GM23338 (cell line): ENCODE measurements around the gene MEN1. TPM values are rescaled to one million over a fixed set of nuclear protein-coding genes. Genes with fewer than 3 reads are reported as not detected.

Source experiments
- ATAC-seq: fragments of 200-7000 bp; cut with Tn5 transposase; 3 replicates; pipeline ENCODE4 v1.9.1; 2020
- DNase-seq: peaks from one replicate; pipeline ENCODE4 v3.0.0-alpha.2; 2015; ENCODE audit warnings: low spot score
- H2AFZ ChIP-seq: fragments of 200-600 bp; sonication (generic); 2 replicates; pipeline ENCODE4 v1.8.0; 2016; ENCODE audit warnings: antibody characterized with exemption, mild to moderate bottlenecking, moderate library complexity
- H3F3A ChIP-seq: fragments of 200-600 bp; sonication (generic); replicated peaks from 2 replicates; pipeline ENCODE4 v1.8.0; 2017; ENCODE audit warnings: antibody characterized with exemption, mixed run types, low read depth
- H3K27ac ChIP-seq: fragments of 200-600 bp; sonication (generic); 2 replicates; pipeline ENCODE4 v1.6.1; 2016; ENCODE audit warnings: low read depth
- H3K27me3 ChIP-seq: fragments of 200-600 bp; sonication (generic); 2 replicates; pipeline ENCODE4 v1.8.0; 2016; ENCODE audit warnings: mild to moderate bottlenecking, mixed run types, moderate library complexity; ENCODE audit not compliant: insufficient read depth
- H3K36me3 ChIP-seq: fragments of 200-600 bp; sonication (generic); 2 replicates; pipeline ENCODE4 v1.8.0; 2016; ENCODE audit warnings: mild to moderate bottlenecking; ENCODE audit not compliant: insufficient read depth
- H3K4me1 ChIP-seq: fragments of 200-600 bp; sonication (generic); 2 replicates; pipeline ENCODE4 v1.8.0; 2016; ENCODE audit warnings: mild to moderate bottlenecking, moderate library complexity; ENCODE audit not compliant: insufficient read depth
- H3K4me2 ChIP-seq: fragments of 200-600 bp; sonication (generic); 2 replicates; pipeline ENCODE4 v1.7.1; 2017; ENCODE audit warnings: mixed run types
- H3K4me3 ChIP-seq: fragments of 200-600 bp; sonication (generic); 2 replicates; pipeline ENCODE4 v1.6.1; 2016; ENCODE audit warnings: mixed run types
- H3K79me2 ChIP-seq: fragments of 200-600 bp; sonication (generic); replicated peaks from 2 replicates; pipeline ENCODE4 v1.8.0; 2017; ENCODE audit warnings: mild to moderate bottlenecking; ENCODE audit not compliant: insufficient read depth
- H3K9me2 ChIP-seq: fragments of 200-600 bp; sonication (generic); 2 replicates; pipeline ENCODE4 v1.8.0; 2017; ENCODE audit not compliant: insufficient read depth
- H4K20me1 ChIP-seq: fragments of 200-600 bp; sonication (generic); replicated peaks from 2 replicates; pipeline ENCODE4 v1.8.0; 2017; ENCODE audit warnings: mild to moderate bottlenecking; ENCODE audit not compliant: insufficient read depth
- H3K27ac Mint-ChIP-seq: 2 replicates; pipeline ENCODE4 v1.8.0; 2020; ENCODE audit warnings: inconsistent platforms, mild to moderate bottlenecking, moderate library complexity, mixed read lengths
- H3K27me3 Mint-ChIP-seq: 3 replicates; pipeline ENCODE4 v1.8.0; 2022; ENCODE audit warnings: low read depth, mild to moderate bottlenecking, moderate library complexity, mixed read lengths, inconsistent platforms; ENCODE audit not compliant: insufficient read depth, poor library complexity
- H3K36me3 Mint-ChIP-seq: 3 replicates; pipeline ENCODE4 v1.8.0; 2021; ENCODE audit warnings: low read depth, mild to moderate bottlenecking, inconsistent platforms, moderate library complexity, mixed read lengths
- H3K4me1 Mint-ChIP-seq: 3 replicates; pipeline ENCODE4 v1.8.0; 2020; ENCODE audit warnings: mild to moderate bottlenecking, inconsistent platforms, mixed read lengths
- H3K4me3 Mint-ChIP-seq: 3 replicates; pipeline ENCODE4 v1.8.0; 2021; ENCODE audit warnings: moderate library complexity, mild to moderate bottlenecking, inconsistent platforms, mixed read lengths
- H3K9me3 Mint-ChIP-seq: 3 replicates; pipeline ENCODE4 v1.8.0; 2020; ENCODE audit warnings: moderate library complexity, mild to moderate bottlenecking, inconsistent platforms, mixed read lengths
- CREB1 ChIP-seq: fragments of 250-450 bp; sonication (Bioruptor Pico); IDR thresholded peaks from 2 replicates; pipeline ENCODE4 v1.5.0; 2020; ENCODE audit warnings: low read depth, mild to moderate bottlenecking, moderate library complexity
- EZH2 ChIP-seq: fragments of 200-600 bp; sonication (generic); IDR thresholded peaks from one replicate; pipeline ENCODE4 v1.8.0; 2017; ENCODE audit warnings: antibody characterized with exemption, mild to moderate bottlenecking, low read depth; ENCODE audit not compliant: unreplicated experiment
- JUNB ChIP-seq: IDR thresholded peaks from one replicate; pipeline ENCODE4 v1.6.1; 2016; ENCODE audit warnings: antibody characterized with exemption; ENCODE audit not compliant: unreplicated experiment
- NANOG ChIP-seq: IDR thresholded peaks from 2 replicates; pipeline ENCODE4 v1.6.1; 2016; ENCODE audit warnings: antibody characterized with exemption, borderline replicate concordance
- STAT1 ChIP-seq: IDR thresholded peaks from one replicate; pipeline ENCODE4 v1.6.1; 2016; ENCODE audit warnings: antibody characterized with exemption; ENCODE audit not compliant: unreplicated experiment
- ZNF114 ChIP-seq: fragments of 250-450 bp; sonication (Bioruptor Pico); IDR thresholded peaks from 2 replicates; pipeline ENCODE4 v1.5.0; 2020; ENCODE audit warnings: mild to moderate bottlenecking, moderate library complexity
- polyA plus RNA-seq: library from polyadenylated mRNA; unstranded; fragments of >200 nt; fragmentation: Nextera tagmentation; extraction: Ambion mirVana; gene quantifications from 2 replicates; pipeline ENCODE4 v1.2.1, GENCODE V29; 2016
- total RNA-seq: library from RNA; depleted of rRNA; stranded (reverse); fragments of >200 nt; shearing (Covaris generic); gene quantifications from 2 replicates; pipeline ENCODE4 v1.2.3, GENCODE V29; 2014
- TF ChIP-seq, protein P1 (sequence below): IDR thresholded peaks from 2 replicates; pipeline ENCODE4 v1.6.1; 2016; ENCODE audit warnings: antibody characterized with exemption
- TF ChIP-seq, protein P2 (sequence below), 2 experiments: fragments of 200-600 bp in 1 of 2; sonication (generic) in 1 of 2; conservative IDR thresholded peaks; 2 replicates each; pipeline versions ENCODE4 v1.5.1 to v1.6.1; 2016 to 2017; ENCODE audit warnings: antibody characterized with exemption in 2 of 2, low read depth in 2 of 2, mild to moderate bottlenecking in 2 of 2, moderate library complexity in 1 of 2
- TF ChIP-seq, protein P3 (sequence below): IDR thresholded peaks from one replicate; pipeline ENCODE4 v1.6.1; 2018; ENCODE audit warnings: antibody characterized with exemption; ENCODE audit not compliant: unreplicated experiment

MEN1 gene
- total and polyA plus RNA-seq, 2 experiments from 2014 or later: 31.6 to 45.2 TPM

DNA sequence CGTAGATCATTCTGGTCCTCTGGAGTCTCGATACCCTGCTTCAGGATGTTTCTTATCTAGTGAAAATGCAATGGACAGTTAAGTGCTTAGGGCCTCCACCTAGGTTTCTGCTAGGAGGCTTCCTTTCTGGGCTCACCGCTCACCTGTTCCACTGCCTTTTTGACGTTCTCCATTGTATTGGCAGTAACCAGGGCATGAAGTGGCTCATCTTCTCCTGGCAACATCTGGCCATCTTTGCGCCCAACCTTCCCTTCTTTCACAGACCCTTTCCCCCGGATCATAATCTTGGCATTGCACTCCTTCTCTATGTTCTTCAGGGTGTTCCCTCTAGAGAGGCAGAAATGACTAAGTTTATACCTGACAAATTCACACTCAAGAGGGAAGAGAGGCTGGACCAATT, 41.1 kb downstream of the MEN1 start (continued):
- TF ChIP-seq, protein P1, sequence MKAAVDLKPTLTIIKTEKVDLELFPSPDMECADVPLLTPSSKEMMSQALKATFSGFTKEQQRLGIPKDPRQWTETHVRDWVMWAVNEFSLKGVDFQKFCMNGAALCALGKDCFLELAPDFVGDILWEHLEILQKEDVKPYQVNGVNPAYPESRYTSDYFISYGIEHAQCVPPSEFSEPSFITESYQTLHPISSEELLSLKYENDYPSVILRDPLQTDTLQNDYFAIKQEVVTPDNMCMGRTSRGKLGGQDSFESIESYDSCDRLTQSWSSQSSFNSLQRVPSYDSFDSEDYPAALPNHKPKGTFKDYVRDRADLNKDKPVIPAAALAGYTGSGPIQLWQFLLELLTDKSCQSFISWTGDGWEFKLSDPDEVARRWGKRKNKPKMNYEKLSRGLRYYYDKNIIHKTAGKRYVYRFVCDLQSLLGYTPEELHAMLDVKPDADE: no peak
- TF ChIP-seq NANOG: no peak
- no peak for TF ChIP-seq STAT1
- no peak for TF ChIP-seq ZNF114 (CRISPR knock-in tag)
- no peak for TF ChIP-seq JUNB
- no peak for TF ChIP-seq CREB1
- TF ChIP-seq, protein P2, sequence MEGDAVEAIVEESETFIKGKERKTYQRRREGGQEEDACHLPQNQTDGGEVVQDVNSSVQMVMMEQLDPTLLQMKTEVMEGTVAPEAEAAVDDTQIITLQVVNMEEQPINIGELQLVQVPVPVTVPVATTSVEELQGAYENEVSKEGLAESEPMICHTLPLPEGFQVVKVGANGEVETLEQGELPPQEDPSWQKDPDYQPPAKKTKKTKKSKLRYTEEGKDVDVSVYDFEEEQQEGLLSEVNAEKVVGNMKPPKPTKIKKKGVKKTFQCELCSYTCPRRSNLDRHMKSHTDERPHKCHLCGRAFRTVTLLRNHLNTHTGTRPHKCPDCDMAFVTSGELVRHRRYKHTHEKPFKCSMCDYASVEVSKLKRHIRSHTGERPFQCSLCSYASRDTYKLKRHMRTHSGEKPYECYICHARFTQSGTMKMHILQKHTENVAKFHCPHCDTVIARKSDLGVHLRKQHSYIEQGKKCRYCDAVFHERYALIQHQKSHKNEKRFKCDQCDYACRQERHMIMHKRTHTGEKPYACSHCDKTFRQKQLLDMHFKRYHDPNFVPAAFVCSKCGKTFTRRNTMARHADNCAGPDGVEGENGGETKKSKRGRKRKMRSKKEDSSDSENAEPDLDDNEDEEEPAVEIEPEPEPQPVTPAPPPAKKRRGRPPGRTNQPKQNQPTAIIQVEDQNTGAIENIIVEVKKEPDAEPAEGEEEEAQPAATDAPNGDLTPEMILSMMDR (conservative IDR thresholded peaks at IDR 0.05; ENCODE audit: low read depth in 2 of 2): no peak

DNA sequence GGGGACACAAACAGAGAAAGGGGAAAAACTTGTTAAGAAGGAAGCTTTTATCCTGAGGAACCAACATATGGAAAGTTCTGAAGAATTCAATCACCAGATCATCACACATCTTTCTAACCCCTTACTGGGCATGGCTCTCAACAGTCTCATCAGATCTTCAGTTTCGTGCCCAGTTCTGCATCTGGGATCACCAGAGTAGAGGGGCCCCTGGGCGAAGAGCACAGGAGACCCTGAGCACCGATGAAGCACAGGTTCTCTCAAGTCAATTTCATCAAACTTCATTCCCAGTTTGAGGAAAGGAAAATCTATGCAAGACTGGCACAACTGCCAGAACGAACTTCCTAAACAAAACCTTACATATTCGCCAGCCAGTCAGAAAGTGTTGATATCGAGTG, 42.1 kb downstream of the MEN1 start:
- H3K27ac ChIP-seq: peak overlapping the region; percentile 74
- H3K36me3 Mint-ChIP-seq: peaks cover 96% of the 10 kb centered on the region

More for the DNA sequence above, 42.1 kb downstream of the MEN1 start:
- no peak overlapping the region for H3K4me3 ChIP-seq
- no peak overlapping the region; the same call in 2 of the 3 replicates for H3K4me3 Mint-ChIP-seq
- H3K9me3 Mint-ChIP-seq: no peaks in the 10 kb centered on the region
- H3K4me1 ChIP-seq: peaks cover 25% of the 10 kb centered on the region
- H3K9me2 ChIP-seq: no peaks in the 10 kb centered on the region
- H3K36me3 ChIP-seq: peaks cover 72% of the 10 kb centered on the region
- ATAC-seq: no peak
- peaks cover 81% of the 10 kb centered on the region for H3F3A ChIP-seq
- TF ChIP-seq, protein P3, sequence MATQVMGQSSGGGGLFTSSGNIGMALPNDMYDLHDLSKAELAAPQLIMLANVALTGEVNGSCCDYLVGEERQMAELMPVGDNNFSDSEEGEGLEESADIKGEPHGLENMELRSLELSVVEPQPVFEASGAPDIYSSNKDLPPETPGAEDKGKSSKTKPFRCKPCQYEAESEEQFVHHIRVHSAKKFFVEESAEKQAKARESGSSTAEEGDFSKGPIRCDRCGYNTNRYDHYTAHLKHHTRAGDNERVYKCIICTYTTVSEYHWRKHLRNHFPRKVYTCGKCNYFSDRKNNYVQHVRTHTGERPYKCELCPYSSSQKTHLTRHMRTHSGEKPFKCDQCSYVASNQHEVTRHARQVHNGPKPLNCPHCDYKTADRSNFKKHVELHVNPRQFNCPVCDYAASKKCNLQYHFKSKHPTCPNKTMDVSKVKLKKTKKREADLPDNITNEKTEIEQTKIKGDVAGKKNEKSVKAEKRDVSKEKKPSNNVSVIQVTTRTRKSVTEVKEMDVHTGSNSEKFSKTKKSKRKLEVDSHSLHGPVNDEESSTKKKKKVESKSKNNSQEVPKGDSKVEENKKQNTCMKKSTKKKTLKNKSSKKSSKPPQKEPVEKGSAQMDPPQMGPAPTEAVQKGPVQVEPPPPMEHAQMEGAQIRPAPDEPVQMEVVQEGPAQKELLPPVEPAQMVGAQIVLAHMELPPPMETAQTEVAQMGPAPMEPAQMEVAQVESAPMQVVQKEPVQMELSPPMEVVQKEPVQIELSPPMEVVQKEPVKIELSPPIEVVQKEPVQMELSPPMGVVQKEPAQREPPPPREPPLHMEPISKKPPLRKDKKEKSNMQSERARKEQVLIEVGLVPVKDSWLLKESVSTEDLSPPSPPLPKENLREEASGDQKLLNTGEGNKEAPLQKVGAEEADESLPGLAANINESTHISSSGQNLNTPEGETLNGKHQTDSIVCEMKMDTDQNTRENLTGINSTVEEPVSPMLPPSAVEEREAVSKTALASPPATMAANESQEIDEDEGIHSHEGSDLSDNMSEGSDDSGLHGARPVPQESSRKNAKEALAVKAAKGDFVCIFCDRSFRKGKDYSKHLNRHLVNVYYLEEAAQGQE: no peak
- TF ChIP-seq EZH2: no peak
- no peak for TF ChIP-seq NANOG
- no peak for TF ChIP-seq CREB1
- TF ChIP-seq, protein P2 (conservative IDR thresholded peaks at IDR 0.05; ENCODE audit: low read depth in 2 of 2): no peak
- H3K79me2 ChIP-seq: peaks cover 55% of the 10 kb centered on the region
- H2AFZ ChIP-seq: no peak overlapping the region
- H4K20me1 ChIP-seq: peaks cover 73% of the 10 kb centered on the region
- peaks cover 48% of the 10 kb centered on the region for H3K4me1 Mint-ChIP-seq
- no peak overlapping the region for H3K27ac Mint-ChIP-seq
- DNase-seq: no peak
- no peaks in the 10 kb centered on the region for H3K27me3 ChIP-seq
- peaks cover 27% of the 10 kb centered on the region for H3K27me3 Mint-ChIP-seq
- H3K4me2 ChIP-seq: no peak overlapping the region
